HG03460 (cell line): Measurements from ENCODE around the gene PARVA.
"Not testable (repeated sequence)": the region's sequence is repeated elsewhere in the genome, so short reads cannot be mapped to it uniquely, and the experiment has no call there.

ENCODE experiments used
- ATAC-seq: cut with Tn5 transposase; IDR thresholded peaks from one replicate; pipeline ENCODE4 v1.9.1; 2021; ENCODE audit not compliant: unreplicated experiment

PARVA gene

GRCh38 chr11:12496181-12497025, 119.0 kb downstream of the PARVA start:
- no peak for ATAC-seq

DNA sequence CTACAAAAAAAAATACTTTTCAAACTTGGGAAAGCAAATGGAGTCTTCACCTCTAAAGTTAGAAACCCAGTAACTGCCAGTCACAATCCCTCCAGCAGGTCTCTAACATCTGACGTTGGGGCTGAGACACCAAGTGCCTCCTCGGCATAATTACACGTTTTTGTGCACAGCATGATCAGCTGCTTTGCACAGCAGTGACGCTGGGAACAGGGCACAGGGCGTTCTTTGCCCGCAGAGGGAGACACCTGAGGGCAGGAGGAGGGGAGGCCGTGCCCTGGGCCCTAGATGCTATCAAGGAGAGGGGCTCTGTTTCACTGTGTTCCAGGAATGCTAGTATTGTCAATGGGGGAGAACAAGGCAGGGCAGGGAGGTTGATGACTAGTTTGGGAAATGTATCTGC, 120.1 kb downstream of the PARVA start:
- ATAC-seq: no peak

- no peak for ATAC-seq
These were observed 121.7 kb downstream of the PARVA start for GRCh38 chr11:12499071-12499470.

GRCh38 chr11:12502046-12502445, 124.7 kb downstream of the PARVA start:
- no peak for ATAC-seq

GRCh38 chr11:12503039-12503484, 125.7 kb downstream of the PARVA start:
- ATAC-seq: no peak

DNA sequence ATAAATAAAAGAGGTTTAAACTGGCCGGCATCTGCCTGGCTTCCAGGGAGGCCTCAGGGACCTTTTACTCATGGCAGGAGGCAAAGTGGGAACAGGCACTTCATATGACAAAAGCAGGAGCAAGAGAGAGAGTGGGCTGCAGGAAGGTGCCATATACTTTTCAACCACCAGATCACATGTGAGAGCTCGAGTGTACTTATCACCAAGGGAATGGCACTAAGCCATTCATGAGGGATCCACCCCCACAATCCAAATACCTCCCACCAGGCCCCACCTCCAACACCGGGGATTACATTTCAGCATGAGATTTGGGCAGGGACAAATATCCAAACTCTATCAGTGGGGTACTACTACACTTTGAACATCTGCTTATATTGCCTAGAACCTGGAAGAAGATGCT, 126.5 kb downstream of the PARVA start:
- no peak for ATAC-seq

DNA sequence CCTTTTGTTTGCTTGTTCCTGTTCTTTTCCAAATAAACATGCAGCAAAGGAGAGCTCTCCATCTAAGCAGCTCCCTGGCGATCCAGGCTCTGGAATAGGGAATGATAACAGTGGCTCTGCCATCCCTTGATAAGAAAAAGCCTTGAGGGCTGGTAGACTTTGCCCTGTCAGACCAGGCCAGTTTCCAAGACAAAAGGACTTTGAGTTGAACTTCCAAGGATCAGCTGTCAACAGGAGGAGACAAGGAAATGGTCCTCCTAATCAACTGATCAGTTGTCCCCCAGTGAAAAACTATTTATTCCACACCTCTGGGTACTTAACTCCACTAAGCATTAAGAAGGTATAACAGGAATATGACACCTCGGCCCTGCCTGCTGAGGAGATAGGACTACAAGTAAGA, 127.8 kb downstream of the PARVA start:
- no peak for ATAC-seq

- ATAC-seq: no peak
These were observed 129.1 kb downstream of the PARVA start for GRCh38 chr11:12506404-12506921.

DNA sequence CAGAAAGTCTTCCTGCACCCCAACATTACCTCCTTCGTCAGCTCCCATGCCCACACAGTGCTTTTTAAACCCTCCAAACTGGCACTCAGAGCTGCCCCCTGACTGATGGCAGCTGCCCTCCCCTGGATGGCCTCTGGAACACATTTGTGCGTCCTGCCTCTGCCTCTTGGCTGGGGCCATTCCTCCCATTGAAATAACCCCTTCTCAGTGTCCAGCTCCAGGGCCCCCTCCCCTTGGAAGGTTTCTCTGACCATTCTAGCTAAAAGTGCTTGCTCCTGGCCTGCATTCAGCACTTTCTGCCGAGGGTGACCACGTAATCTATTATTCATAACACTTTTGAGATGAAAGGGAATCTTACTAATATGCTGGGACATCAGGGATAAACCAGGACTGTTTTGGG, 130.0 kb downstream of the PARVA start:
- no peak for ATAC-seq

DNA sequence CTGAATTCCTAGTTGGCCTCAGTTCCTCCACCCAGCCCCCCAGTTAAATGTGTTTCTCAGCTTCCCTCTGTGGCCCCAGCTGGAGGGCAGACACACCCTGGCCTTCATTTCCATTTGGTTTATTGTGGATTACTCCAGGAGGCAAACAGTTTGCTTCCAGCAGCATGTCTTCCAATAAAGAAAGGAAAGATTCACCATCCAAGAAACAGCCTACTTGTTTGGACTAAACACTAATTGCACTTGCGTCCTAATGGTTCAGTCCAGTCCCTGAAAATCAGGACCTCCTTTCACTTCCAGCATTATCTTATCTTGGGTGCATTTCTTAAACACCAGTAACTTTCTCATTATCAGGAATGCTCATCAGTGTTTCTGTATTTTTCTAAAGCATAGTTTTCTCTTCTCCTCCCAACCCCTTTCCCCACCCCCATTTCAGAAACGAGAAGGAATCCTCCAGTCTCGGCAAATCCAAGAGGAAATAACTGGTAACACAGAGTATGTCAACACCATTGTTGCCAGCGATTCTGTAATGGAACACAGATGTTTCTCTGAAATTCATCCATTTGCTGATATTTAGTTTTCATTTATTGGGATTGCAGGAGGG, 130.9 kb downstream of the PARVA start:
- no peak for ATAC-seq

- ATAC-seq: no peak
These were observed 132.0 kb downstream of the PARVA start for GRCh38 chr11:12509371-12509770.

DNA sequence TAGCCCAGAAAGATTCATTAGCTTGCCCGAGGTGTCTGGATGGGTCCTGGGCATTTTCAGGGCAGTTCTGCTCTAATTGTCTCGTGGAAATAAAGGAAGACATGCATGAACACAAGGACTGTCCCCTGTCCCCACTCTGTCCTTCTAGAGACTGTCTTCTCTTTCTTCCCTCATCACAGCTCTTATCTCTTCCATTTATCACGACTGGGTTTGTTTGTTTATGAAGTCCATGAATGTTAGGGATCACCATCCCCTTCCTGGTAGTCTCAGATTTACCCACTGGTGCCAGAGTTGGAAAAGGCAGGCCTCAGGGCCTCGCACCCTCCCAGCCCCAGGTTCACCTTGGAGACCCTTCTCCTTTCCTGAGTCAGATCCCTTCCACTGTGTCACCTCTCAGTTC, 134.8 kb downstream of the PARVA start:
- ATAC-seq: no peak

GRCh38 chr11:12512826-12513395, 135.5 kb downstream of the PARVA start:
- no peak for ATAC-seq

- no peak for ATAC-seq
These were observed 139.2 kb downstream of the PARVA start for GRCh38 chr11:12516387-12517105.

DNA sequence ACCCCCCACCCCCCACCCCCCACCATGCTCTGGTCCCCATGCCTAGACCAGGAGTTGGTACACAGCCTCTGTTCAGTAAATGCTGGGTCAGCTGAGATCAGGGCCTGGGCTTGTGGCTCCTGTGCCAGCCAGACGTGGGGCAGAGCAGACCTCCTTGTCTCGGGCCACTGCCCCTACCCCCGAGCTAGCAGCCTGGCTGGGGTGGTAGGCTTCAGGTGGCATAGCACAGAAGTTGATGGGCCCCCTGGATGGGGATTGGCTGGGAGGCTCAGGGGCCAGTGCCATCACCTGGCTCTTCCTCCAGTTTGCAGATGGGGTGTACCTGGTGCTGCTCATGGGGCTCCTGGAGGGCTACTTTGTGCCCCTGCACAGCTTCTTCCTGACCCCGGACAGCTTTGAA, 139.9 kb downstream of the PARVA start:
- no peak for ATAC-seq

- ATAC-seq: no peak
These were observed 140.4 kb downstream of the PARVA start for GRCh38 chr11:12517741-12518140.

DNA sequence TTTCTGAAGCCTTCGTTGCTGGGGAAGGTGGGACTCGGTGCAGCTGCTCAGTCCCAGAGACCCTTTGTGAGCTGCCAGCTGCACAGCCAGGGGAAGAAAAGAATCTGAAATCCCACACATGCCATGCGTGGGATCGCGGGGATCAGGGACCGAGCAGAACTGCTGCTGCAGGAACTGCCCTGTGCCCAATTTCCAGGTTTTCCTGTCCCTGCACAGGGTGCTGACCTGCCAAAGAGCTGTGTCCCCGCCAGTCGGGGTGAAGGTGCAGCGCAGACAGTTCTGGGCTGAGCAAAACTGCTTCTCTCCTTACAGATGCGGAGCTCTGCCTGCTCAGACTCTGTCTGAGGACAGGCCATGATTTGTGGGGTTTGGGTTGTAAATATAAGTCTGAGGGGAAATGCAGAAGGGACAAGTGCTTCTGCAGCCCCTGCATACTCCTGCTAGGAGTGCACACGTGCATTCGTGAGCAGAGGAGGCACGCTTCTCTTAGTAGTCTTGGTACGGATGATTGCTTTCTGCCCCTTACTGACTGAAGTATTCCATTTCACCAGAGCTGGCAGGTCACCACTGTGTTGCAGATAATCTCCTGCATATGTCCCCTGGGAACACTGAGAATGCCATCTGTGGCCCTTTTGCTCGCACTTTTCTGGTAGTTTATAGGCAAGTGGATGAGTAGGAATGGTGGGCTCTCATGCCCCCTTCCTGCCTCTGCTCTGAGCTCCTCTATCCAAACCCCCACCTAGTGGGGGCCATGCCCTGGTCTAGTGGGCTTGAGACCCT, 141.4 kb downstream of the PARVA start:
- ATAC-seq: no peak

- no peak for ATAC-seq
These were observed 142.7 kb downstream of the PARVA start for GRCh38 chr11:12520054-12520453.

- not testable (repeated sequence) for ATAC-seq
These were observed 143.2 kb downstream of the PARVA start for GRCh38 chr11:12520576-12520975.

DNA sequence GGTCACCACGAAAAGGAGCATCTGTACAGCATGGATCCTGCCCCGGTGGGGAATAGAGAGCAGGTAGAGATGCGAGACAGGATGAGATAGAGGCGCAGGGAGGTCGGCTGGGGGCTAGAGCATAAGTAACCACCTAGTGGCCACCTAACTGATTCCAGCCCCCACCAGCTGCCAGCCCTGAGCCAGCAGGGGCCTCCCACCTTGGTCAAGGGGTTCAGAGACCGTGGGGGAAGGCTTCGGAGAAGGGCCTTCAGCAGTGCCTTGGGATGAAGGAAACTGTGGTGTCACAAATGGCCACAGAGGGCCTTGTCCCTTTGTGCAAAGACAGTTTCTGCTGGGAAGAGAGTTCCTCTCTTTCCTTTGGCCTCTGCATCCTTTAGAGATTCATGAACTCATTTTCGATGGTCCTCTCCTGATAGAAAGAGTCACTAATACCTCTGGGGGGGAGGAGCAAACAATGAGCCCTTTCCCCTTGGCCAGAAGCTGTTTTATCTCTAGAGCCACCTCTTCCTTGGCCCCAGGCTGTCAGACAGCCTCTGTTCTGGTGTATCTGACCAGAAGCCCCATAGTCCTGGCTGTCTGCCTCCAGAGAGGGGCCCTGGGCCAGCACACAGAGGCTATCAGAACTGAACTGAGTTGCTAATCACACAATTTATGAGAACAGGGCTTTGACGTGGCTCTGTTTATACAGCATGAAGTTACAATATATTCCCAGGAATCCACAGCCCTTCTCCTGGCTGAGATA, 146.0 kb downstream of the PARVA start:
- no peak for ATAC-seq
